Stimulated activated CD4-positive, alpha-beta T cell treated with anti-CD3 and anti-CD28 coated beads, Interleukin-2, amount 100 ng/mL, for 48 hours (primary cell): ENCODE measurements around the gene OPRM1.
A peak's percentile ranks its signal among the peaks of the same experiment; 100 is the strongest.

Source experiments
- DNase-seq, 2 donors: peaks; one replicate each; pipeline ENCODE4 v3.0.0-alpha.2; 2020

Gene OPRM1

GRCh38 chr6:154086510-154086909 lies 47.5 kb downstream of the OPRM1 start:
- DNase-seq = no peak

GRCh38 chr6:154092326-154092962 lies 53.4 kb downstream of the OPRM1 start:
- no peak for DNase-seq

DNA sequence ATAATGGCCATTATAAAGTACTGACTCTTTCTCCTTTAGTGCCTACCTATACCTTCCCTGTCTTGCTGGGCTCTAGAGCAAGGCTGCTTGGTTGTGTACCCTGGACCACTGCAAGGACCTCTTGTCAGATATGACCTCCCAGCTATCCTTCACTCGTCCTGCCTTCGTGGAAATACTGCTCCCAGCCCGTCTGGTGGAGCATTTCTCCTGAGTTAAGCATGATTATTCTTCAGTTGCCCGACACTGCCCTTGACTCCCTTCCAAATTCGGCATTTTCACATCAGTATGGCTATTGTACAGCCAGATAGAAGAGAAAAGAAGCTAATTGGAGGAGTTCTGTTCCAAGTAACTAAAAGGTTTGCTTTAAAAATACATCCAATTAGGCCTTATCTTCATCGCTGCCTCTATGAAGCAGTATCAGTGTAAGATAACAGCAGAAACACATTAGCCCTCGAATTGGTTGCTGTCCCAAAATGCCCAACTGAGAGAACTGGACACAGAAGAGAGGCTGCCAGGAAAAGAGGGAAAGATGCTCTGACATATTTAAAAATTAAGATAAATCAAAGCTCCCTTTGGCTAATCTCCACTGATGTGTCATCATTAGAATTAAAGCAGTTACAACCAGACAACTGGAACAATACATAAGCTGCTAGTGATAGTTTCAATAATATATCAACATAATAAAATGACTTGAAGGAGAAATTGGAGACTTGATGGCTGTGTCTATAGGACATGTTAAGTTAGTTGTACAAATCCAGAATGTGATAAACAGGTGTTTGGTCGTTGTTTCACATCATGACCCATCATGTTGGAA lies 54.4 kb downstream of the OPRM1 start:
- DNase-seq = no peak

GRCh38 chr6:154095571-154095970 lies 56.5 kb downstream of the OPRM1 start:
- no peak for DNase-seq

- DNase-seq = no peak
These were observed 57.3 kb downstream of the OPRM1 start for GRCh38 chr6:154096316-154096715.

GRCh38 chr6:154096834-154097233 lies 57.8 kb downstream of the OPRM1 start:
- DNase-seq = no peak

GRCh38 chr6:154099211-154099610 lies 60.2 kb downstream of the OPRM1 start:
- no peak for DNase-seq

DNA sequence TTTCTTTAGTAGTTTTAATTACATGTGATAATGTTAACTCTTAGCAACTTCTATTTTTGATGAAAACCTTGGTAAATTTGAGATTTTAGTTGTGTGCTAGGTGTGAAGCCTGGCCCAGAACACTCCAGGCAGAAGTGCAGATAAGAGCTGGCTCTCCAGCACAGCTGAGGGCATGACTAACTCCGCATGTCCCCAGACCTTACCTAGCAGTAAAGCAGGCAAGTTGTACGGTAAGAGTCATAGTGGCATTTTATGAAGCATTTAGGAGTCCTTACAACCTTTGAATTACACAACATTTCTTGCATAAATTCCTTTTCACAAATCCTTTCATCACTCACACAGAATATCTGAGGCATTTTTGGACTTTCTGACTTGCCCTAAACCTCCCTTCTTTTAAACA lies 67.2 kb downstream of the OPRM1 start:
- no peak for DNase-seq

DNA sequence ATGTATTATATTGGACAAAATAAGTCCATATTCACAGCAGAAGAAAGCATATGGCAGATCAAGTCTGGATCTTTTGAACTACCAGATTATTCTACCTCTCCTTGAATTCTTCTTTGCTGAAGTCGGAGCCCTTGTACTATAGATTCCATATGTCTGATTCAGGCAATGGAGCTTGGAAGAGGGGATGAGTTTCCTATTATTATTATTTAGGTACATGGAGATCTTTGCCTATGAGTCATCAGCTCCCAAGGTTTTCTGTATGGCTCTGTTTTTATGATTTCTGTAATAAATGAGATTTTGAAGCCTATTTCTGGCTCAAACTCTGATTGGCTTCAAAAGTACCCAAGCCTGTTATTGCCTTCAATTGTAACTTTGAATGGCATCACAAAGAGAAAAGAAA lies 72.0 kb downstream of the OPRM1 start:
- no peak for DNase-seq

DNA sequence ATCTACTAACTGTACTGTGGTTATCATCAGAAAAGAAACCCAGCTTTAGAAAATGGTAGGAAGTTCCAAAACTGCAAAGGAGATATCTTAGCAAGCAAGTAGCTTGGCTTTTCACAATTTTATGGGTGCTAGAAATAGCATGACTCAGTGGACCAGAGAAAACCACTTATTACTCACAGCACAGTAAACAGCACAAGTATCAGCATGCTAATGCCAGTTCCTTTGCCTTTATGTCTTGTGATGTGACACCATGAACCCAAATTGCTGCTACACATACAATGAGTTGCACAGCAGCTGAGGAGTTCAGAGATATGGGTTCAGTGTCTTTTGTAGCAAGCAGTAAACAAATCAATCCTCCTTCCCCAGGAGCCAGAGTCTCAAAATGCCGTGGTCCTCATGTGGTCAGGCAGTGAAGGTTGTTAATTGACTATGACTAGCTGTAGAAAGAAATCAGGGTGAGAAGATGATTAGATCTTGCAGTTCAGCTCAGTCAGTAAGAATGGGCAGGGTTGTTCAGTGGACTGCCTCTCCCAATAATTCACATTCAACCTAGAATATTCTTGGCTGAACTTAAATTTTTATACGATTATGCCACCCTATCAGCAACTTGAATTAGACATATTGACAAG lies 73.3 kb downstream of the OPRM1 start:
- no peak for DNase-seq

DNA sequence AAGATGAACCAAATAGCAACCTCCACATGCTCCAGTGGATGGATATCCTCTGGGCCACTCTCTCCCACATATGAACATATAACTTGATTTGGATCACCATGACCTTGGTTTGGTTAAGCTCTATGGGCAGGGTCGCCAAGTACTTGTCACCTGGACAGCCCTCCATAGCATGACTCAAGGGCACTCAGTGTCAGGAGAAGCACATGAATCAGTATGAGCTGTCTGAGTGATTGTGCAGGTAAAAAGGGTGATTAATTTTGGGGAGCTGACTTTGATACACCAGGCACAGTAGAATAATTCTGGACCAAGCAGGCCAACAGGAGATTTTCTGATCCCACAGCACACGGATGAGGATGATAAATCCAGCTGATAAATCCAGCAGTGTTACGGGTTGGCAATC lies 74.4 kb downstream of the OPRM1 start:
- DNase-seq = no peak

- no peak for DNase-seq
These were observed 78.4 kb downstream of the OPRM1 start for GRCh38 chr6:154117485-154117884.

- DNase-seq = no peak
These were observed 83.3 kb downstream of the OPRM1 start for GRCh38 chr6:154122195-154122925.

GRCh38 chr6:154123155-154123956 lies 84.3 kb downstream of the OPRM1 start:
- DNase-seq = no peak

DNA sequence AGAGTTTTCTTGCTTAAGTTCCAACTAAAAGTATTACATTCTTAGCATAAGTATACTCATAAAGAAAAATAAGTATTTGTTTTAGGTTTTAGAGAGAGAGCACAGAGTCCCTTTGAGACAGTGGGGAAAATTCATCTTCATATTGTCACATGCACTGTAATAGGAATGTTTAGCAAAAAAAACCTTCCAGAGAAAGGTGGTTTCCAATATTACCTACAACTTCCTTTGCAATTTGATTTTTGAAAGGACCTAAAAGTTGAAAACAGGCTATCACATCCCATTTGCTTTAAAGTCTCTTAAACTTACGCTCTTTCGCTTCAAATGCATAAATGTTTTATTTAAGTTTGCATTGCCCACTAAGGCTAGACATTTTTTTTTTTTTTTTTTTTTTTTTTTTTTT lies 86.4 kb downstream of the OPRM1 start:
- DNase-seq = no peak

DNA sequence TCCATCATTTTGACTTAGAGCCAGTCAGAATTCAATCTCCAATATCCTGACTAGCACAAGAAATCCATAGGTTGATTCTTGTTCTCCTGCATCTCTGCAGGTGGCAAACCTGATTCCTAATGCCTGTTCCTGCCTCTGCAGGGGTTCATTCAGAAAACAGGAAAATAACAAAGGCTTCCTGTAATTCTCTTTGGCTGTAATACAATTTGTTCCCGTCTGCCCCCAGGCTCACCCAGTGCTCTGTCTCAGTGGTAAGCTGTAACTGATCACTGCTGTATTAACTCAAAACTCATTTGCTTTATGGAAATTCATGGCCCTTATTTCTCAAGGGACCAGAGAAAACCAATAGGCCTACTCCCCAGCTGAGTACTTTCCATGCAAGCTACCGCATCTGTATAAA lies 88.6 kb downstream of the OPRM1 start:
- DNase-seq = no peak

DNA sequence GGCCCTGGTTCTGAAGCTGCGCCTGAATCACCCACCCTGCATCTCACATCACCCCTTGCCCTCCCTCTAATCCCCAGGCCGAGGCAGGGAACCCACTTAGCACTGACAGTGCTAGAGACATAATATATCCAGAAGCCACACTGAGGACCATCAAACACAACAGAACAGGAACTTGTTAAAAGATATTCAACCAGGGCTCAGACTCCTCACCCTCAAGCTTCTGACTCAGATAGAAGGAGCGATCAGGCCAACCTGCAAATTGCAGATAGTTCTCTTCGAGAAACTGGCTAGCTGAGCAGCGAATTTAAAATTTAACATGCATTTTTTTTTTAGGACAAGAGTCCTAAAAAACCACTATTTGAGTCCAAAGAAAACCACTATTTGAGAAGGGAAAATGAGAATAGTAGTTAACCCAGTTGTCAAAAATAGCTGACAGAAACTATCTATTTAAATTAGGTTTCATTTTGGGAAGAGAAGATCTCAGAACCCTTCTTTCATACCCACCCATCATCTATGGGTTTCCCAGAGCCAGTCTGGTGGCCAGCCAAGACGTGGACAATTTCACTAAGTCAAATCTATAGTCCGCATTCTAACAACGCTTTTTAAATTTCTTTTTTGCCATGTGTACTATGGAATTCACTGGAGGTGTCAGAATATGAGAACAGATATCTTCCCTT lies 95.6 kb downstream of the OPRM1 start:
- no peak for DNase-seq

DNA sequence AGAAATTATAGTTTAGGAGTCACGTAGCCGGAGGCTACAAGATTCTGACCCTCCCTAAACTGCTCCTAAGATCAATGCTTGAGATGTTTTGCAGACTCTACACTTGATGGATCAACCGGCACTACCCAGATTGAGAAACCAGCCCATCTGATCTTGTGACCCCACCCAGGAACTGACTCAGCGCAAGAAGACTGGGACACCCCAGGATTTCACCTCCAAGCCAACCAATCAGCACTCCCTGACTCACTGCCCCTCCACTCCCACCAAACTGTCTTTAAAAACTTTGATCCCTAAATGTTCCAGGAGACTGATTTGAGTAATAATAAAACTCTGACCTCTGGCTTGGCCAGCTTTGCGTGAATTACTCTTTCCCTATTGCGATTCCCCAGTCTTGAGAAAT lies 99.8 kb downstream of the OPRM1 start:
- no peak for DNase-seq

- DNase-seq = no peak
These were observed 100.9 kb downstream of the OPRM1 start for GRCh38 chr6:154139892-154140291.

GRCh38 chr6:154140743-154141142 lies 101.7 kb downstream of the OPRM1 start:
- no peak for DNase-seq

- DNase-seq = no peak
These were observed 104.7 kb downstream of the OPRM1 start for GRCh38 chr6:154143753-154144152.

DNA sequence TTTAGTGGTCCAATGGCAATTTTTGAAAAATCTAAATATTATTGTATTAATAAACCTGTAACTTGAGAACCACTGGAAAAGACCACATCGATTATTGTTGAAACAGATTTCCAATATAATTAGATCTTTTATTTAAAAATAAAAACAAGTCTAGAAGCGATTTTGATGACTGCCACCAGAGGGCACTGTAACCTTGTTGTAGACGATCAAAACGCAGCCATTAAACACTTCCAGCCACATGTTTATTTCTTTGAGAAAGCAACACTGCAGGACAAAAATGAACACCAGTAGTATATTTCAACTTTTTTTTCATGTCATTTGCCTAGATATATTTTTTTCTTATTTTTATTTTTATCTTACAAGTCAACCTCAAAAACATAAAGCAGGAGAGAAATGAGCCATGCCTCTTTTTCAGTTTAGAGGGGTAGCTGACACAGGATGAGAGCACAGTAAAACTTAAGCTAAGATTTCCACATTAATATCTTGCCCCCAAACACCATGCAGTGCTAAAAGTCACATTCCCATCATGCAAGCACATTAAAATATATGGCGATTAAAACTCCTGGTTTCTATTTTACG lies 115.4 kb downstream of the OPRM1 start:
- peak; percentile 60 to 69 for DNase-seq
